Measurements from ENCODE around the gene KRTAP5-2.
"Not testable (repeated sequence)": the region's sequence is repeated elsewhere in the genome, so short reads cannot be mapped to it uniquely, and the experiment has no call there.

The KRTAP5-2 gene

DNA sequence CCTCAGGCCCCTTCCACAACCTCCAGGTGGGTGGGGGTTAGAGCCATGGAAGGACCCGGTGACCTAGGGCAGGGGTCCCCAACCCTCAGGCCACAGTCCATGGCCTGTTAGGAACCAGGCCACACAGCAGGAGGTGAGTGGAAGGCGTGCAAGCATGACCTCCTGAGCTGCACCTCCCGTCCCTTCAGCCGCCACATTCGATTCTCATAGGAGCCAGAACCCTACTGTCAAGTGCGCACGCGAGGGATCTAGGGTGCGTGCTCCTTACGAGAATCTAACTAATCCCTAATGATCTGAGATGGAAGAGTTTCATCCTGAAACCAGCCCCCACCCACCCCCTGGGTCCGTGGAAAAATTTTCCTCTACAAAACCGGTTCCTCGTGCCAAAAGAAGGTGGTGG, 27.4 kb upstream of the KRTAP5-2 start:
- no peak for DNase-seq

DNA sequence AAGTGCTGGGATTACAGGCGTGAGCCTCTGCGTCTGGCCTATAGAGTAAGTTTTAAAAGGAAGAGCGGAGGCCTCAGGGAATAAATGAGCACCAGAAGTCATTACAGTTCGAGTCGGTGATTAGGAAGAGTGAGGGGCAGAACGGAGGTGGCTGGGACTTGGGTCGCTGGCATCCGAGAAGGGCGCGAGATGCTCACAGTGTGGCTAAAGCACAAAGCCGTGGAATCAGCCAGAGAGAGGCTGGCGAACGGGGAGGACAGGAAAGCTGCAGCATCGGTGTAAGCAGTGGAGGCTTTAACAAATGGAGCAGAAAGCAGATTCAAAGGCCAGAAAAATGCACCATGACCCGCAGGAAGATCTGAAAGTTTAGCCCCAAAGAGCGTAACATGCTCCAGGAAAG, 26.5 kb upstream of the KRTAP5-2 start:
- DNase-seq = no peak

DNA sequence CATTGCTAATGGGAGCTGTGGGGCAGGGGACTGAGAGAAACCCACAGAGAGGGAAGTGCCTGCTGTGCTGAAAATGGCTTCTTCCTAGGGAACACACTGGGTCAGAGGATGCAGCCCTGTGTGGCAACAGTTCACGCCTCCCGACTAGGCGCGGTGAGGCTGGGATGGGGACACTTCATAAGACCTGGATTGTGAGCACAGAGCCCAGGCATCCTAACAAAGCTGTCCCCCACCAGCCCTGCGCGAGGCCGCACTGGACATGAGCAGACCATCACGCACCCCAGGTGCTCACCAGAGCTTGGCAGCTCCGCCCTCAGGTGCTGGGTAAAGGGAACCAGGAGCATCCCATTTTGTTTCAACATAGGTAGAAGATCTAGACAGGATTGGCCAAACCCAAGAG, 25.6 kb upstream of the KRTAP5-2 start:
- DNase-seq = no peak

DNA sequence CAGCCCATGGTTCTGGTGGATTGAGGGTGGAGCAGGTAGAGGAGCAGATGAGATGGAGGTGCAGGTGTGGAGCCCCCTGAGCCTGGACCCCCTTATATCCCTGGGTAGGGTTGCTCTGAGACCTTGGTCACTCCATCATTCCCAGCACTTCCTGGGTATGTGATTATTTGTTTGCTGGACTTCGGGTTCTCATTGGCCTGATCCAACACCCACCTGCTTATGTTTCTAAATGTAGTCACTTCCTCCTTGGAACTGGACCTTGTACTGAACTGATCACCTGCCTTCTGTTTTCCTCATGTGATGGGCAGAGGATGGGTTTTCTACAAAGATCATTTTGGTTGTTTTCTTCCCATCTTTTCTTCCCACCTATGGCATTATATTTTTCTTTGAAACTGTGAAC, 24.0 kb upstream of the KRTAP5-2 start, which contains the start of gene KRTAP5-4:
Gene KRTAP5-4 (minus strand): TSS at position 53 of the 400 bp plus-strand sequence. CDS start 45 bp downstream, at position 8.
- no peak for DNase-seq

DNA sequence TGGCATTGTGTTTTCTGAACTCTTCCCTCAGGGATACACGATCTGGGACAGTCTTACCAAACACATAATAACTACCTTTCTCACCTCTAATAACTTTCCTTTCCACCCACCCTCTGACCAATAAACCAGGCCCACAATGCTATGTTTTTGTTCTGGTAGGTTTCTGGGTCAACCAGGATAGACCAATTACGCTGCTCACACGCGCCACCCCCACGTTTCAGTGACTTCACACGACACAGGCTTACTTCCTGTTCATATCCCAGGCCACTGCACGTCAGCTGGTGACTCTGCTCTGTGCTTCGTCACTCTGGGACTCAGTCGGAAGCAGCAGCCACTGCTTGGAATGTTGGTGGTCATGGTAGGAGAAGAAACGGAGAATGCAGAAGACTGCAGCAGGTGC, 21.4 kb upstream of the KRTAP5-2 start:
- no peak for DNase-seq

DNA sequence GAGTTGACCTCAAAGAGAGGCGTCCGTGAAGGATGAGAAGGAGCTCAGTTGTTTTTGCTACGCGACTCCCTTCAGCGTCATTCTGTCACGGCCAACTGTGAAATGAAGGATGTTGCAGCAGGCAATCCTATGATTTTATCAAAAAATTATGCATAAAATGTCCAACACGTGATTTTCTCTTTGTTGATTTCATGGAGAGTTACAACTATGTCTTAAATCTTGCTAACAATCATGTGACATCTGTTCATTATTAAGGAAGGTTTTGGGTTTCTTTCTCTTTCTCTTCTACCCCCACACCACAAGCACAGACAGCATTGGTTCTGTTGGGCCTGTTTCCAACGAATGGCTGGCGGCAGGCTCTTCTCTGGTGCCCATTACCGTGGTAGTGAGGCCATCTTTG, 20.1 kb upstream of the KRTAP5-2 start:
- no peak for DNase-seq

DNA sequence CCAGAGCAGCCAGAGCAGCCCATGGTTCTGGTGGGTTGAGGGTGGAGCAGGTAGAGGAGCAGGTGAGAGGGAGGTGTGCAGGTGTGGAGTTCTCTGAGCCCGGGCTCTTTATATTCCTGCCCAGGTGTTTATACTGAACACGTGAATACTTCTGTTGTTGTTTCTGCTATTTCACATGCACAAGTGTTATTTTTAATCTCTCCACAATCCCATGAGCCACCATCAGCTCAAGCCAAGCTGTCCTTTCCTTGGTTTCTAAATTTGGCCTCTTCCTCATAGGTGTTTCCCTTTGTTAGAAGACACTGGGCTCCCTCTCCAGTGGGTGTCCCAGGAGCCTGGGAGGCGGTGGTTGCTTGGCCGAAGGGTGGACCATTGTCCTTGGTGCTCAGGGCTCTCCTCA, 10.3 kb upstream of the KRTAP5-2 start, which contains the start of gene KRTAP5-3:
Gene KRTAP5-3 (minus strand): TSS at position 101 of the 400 bp plus-strand sequence. CDS start 78 bp downstream, at position 23.
- no peak for DNase-seq

DNA sequence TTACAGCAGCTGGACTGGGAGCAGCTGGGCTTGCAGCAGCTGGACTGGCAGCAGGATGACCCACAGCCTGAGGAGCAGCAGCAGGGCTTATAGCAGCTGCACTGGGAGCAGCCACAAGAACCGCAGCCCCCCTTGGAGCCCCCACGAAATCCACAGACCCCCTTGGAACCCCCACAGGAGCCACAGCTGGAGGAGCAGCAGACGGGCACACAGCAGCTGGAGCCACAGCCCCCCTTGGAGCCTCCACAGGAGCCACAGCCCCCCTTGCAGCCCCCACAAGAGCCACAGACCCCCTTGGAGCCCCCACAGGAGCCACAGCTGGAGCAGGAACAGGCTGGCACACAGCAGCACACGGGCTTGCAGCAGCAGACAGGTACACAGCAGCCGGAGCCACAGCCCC, 9.8 kb upstream of the KRTAP5-2 start:
- DNase-seq = not testable (repeated sequence)

DNA sequence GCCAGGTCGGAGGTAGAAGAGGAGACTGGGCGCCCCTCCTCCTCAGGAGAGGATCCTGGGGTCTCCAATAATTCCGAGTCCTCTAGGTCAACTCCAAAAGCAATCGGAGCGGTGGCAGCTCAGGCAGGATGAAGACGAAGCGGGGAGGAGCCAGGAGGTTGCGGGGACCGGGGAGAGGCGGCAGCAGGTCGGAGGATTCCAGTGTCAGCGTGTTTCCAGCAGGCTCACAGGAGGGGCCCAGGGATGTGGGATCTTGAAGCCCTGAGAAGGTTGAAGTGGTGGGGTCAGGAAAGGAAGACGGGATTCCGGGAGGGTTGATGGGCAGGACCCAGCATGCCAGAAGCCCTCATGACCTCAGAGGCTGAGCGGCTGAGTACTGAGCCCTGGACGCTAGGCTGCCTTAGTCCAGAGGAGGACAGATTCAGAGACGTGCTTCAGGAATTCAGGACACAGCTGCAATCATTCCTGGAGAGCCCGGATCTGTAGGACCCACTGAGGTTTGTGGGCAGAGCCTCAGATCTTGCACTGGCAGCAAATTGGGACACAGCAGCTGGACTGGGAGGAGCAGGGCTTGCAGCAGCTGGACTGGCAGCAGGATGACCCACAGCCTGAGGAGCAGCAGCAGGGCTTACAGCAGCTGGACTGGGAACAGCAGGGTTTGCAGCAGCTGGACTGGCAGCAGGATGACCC, 9.2 kb upstream of the KRTAP5-2 start:
- DNase-seq = not testable (repeated sequence)

DNA sequence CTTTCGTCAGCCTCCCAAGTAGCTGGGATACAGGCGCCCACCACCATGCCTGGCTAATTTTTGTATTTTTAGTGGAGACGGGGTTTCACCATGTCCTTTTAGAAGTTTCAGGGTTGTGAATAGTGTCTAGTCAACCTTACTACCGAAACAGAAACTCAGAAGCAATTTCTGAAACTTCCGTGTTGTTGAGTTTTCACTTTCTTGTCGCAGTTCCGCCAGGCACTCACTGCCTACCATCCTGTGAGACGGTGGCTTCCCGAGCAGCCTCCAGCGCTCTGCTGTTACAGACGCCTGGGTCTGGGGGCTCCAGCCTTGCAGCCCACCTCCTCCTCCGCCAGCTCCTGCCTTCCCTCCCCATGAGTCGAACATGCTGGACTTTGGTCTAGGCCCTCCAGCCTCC, 7.8 kb upstream of the KRTAP5-2 start:
- not testable (repeated sequence) for DNase-seq

DNA sequence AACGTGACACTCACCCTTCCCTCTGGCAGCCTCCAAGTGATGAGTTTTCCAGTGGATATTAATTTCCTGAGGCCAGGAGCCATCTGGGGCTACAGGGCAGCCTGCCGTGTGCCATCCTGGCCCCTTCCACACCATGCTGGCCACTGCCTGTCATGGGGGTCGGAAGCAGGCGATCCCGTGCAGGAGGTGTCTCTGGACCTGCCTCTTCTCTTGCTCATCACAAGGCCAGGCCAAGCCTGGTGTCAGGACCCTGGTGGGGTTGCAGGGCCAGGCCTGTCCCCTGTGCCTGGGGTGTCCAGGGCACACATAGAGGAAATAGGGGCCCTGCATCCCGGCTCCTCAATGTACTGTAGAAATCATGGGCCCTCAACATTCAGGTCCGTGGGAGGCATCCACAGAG, 6.6 kb upstream of the KRTAP5-2 start:
- DNase-seq = no peak

DNA sequence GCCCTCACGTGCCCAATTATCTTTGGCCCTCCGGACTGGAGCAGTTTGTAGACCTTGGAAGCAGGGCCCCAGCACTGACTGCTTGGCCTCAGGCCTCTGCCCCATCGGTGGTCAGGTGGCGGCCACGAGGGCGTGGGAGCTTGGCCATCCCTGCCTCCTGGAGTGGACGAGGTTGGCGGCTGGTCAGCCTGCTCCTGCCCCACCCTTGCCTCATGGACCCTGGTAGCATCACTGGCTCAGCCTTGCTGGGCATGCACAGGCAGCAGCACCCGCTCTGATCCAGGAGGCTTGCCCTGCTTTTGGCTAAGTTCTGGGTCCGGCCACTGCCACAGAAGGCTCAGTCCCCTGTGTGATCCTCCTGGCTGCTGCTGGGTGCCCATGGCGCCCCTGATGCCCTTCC, 6.1 kb upstream of the KRTAP5-2 start:
- DNase-seq = no peak

DNA sequence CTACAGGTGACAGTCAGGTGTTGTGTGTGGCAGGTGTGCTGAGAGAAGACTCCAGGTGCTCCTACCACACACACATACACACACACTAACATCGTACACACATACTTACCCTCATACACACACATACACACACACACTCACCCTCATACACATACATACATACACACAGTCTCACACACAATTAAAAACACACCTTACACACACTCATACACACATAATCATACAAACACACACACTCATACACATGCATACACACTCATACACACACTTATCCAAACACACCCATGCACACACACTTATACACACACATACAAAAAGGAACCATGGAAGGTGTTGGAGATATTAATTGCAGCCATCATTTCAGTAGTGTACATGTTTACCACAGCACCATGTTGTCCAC, 5.5 kb upstream of the KRTAP5-2 start:
- DNase-seq = no peak

DNA sequence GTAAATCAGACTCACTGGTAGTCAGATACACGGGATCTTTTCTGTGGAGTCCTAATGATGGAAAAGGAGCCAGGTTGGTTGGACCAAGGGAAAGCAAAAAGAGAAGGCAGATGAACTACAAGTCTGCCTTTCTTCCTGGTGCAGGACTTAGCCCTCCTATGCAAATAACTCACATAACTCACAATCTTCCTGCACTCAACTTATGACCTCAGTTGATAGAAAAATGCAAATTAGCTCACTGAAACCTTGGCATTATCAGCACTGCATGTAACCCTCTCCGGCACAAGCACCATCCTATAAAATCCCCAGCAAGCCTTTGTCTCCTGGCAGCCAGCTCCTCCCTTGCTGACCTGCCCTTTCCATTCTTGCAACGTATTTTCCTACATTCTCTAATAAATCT, 3.6 kb upstream of the KRTAP5-2 start:
- DNase-seq = not testable (repeated sequence)

DNA sequence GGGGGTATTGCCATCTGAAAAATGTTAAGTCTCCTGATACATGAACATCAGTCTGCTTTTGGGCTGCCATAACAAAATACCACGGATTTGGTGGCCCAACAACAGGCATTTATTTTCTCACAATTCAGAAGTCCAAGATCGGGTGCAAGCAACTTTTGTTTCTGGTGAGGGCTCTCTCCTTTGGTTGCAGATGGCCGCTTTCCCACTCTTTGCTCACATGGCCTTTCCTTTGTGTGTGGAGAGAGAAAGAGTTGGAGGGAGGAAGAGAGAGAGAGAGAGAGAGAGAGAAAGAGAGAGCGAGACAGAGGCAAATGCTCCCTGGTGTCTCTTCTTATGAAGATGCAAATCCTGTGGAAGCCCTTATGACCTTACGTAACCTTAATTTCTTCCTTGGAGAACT, 2.5 kb upstream of the KRTAP5-2 start:
- DNase-seq = no peak

DNA sequence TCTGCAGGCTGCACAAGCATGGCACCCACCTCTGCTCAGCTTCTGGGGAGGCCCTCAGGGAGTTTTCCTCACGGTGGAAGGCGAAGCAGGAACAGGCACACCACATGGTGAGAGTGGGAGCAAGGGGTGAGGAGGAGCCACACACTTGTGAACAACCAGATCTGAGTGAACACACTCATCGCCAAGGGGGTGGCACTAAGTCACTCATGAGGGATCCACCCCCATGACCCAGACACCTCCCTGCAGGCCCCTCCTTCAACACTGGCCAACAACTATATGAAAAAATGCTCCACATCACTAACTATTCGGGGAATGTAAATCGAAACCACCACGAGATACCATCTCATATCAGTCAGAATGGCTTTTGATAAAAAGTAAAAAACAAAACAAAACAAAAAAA, 722 bp upstream of the KRTAP5-2 start:
- no peak for DNase-seq

DNA sequence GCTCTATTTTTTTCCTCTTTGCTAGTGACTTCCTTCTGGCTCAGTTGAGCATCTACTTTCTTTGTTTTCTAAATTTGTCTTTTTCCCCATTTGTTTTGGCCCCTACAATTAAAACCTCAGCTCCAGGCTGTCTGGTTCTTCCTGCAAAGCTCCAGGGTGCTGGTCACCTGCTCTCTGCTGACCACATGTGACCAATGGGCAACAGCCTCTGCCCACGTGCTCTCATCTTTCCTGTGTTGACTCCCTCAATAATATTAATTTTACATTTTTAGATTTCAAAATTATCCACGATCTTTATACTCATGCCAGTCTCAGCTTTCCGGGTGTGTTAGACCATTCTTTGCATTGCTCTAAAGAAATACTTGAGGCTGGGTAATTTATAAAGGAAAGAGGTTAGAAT, 312 bp upstream of the KRTAP5-2 start:
- DNase-seq = not testable (repeated sequence)

DNA sequence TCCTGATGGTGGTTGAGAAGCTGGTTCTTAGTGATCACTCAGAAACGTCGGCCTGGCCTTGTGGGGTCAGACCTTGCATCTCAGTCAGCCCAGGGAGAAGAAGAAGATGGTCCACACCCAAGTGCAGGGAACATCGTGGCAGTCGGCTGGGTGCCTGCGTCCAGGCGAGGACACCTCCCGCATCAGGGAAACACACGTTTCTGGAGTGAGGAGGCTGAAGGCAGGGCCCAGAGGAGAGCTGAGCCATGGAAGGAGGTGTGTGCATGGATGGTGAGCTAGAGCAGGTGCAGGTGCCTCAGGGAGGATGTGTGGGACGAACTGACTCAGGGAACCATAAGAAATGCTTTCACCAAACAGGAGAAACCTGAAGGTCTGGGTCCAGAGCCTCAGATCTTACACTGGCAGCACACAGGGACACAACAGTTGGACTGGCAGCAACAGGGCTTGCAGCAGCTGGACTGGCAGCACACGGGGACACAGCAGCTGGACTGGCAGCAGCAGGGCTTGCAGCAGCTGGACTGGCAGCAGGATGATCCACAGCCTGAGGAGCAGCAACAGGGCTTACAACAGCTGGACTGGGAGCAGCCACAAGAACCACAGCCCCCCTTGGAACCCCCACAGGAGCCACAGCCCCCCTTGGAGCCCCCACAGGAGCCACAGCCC, 632 bp downstream of the KRTAP5-2 start:
- no peak for DNase-seq

DNA sequence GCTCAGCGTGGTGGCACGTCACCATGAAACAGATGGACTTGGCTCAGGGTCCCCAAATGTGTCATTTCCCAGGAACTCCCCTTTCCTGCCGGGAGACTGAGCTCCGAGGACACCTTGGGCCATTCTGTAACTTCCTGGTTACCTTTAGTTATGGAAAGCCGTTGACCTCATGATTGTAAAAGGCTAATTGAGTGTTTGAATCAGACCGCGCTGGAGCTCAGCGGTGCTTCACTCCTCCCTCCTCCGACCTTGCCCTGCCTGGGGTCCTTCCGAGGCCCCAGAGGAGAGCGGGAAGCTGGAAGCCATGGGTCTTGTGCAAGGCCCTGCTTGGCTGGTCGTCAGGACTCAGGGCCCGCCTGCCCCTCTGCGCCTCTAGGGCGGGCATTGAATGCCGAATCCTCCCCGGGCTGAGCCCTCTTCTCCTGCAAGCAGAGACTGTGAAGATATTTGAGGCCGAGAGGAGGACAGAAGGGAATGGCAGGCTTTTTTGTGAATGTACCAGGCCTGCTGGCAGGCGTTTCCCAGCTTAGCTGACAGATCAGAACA, 1.4 kb downstream of the KRTAP5-2 start:
- DNase-seq = not testable (repeated sequence)

DNA sequence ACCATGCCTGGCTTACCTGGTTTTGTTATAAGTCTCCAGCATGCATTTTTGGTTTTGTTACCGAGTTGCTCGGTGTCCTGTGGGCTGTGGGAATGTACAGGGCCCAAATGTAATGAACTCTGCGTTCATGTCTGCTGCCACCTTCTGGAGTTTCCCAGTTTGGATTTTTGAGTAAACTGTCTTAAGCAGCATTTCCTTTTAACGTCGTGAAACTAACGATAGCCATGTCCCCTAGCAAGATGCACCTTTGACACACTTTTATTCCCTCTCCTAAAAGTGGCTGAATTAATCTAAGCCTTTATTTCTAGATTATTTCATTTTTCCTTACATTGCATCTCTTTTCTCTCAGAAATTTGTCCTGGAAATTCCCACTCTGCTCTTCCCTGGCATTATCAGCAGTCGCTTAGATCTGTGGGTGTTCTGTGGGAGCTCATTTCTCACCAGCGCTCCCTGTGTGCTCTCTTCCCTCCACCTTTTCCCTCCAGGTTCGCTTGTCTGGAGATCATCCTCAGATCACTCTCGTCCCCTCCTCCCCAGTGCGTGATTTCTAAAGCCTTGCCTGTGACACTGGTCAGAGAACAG, 2.0 kb downstream of the KRTAP5-2 start:
- DNase-seq = not testable (repeated sequence)

DNA sequence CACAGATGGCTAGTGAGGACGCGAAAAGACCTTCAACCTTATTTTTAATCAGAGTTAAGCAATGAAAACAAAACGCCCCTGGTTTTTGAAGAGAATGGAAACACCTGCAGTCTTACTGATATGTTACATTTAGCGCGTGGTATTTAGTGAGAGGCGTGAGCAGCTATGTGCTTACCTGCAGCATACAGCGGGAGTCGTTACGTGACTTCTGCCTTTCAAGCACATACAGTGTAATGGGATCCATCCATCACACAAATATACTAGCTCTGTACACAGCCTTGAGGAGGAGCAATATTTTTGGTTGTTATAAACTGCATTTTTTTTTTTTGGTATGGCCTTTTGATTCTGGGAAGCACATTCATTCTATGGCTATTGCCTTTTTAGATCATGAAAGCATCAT, 5.5 kb downstream of the KRTAP5-2 start:
- DNase-seq = no peak

DNA sequence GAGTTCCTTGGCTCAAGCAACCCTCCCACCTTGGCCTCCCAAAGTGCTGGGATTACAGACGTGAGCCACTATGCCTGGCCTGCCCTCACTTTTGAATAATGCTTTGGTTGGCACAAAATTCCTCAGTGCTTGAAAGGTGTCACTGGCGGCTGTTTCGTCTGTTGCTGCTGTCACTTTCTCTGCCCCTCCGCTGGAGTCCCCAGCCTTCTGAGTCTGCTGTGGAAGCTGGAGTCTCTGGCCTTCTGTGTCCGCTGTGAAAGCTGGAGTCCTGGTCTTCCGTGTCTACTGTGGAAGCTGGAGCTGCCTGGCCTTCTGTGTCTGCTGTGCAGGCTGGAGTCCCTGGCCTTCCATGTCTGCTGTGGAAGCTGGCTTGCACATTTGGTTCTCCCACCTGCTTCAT, 8.1 kb downstream of the KRTAP5-2 start:
- no peak for DNase-seq

DNA sequence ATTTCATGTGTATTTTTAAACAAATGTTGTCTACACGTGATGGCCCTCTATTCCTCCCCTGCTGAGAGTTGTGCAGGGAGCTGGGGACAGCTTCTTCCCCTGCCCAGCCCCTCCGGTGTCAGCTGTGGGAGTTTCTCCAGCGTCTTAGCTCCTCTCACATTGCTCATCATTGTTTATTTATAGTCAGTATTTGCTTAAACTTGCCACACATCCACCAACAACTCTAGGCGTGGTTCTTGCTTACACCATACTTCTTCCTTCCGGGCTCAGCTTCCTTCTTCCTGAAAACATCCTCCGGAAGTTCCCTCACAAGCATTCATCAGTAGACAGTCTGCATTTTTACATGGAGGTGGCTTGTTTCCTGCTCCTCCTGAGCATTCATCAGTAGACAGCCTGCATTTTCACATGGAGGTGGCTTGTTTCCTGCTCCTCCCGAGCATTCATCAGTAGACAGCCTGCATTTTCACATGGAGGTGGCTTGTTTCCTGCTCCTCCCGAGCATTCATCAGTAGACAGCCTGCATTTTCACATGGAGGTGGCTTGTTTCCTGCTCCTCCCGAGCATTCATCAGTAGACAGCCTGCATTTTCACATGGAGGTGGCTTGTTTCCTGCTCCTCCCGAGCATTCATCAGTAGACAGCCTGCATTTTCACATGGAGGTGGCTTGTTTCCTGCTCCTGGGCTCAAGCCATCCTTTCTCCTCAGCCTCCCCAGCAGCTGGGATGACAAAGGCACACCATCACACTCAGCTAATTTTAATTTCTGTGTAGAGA, 8.7 kb downstream of the KRTAP5-2 start:
- DNase-seq = not testable (repeated sequence)
